T-helper 2 cell treated with Interferon-gamma antibody and Interleukin-4, amounts not matched to agents 100 ng/mL and 5 ng/mL, for 36 hours (primary cell): ENCODE measurements around the gene CAPS. TPM values are rescaled to one million over a fixed set of nuclear protein-coding genes. Genes with fewer than 3 reads are reported as not detected.

Source experiments
- intact Hi-C: fragments of 100-400 bp; cut with micrococcal nuclease; formaldehyde crosslinking; loops from one replicate; pipeline ENCODE4 v1.15.1; 2023
- total RNA-seq: library from RNA; stranded (reverse); gene quantifications from 2 replicates; pipeline ENCODE4 v1.2.3, GENCODE V29; 2022

The CAPS gene
- total RNA-seq, 1 donor from 2014 or later, result 12.9 TPM

GRCh38 chr19:5933391-5934068, 19.5 kb downstream of the CAPS start:
- intact Hi-C loops, result no loop called here

- intact Hi-C loops, result no loop called here
These were observed 20.0 kb downstream of the CAPS start for GRCh38 chr19:5934069-5934401.

- intact Hi-C loops, result no loop called here
These were observed 20.9 kb downstream of the CAPS start for GRCh38 chr19:5934774-5935472.

GRCh38 chr19:5935473-5936291, 21.6 kb downstream of the CAPS start:
- intact Hi-C loops, result no loop called here

- intact Hi-C loops, result no loop called here
These were observed 22.2 kb downstream of the CAPS start for GRCh38 chr19:5936292-5936592.

- intact Hi-C loops, result no loop called here
These were observed 23.5 kb downstream of the CAPS start for GRCh38 chr19:5937550-5937949.

- intact Hi-C loops, result no loop called here
These were observed 26.5 kb downstream of the CAPS start for GRCh38 chr19:5940260-5941208.

- intact Hi-C loops, result no loop called here
These were observed 27.6 kb downstream of the CAPS start for GRCh38 chr19:5941673-5942072.

GRCh38 chr19:5943045-5943444, 29.0 kb downstream of the CAPS start:
- intact Hi-C loops, result no loop called here

- intact Hi-C loops, result no loop called here
These were observed 29.6 kb downstream of the CAPS start for GRCh38 chr19:5943623-5944022.

GRCh38 chr19:5947435-5947834, 33.4 kb downstream of the CAPS start:
- intact Hi-C loops, result no loop called here

- intact Hi-C loops, result no loop called here
These were observed 34.9 kb downstream of the CAPS start for GRCh38 chr19:5948752-5949564.

- intact Hi-C loops, result loop anchor here (5.0 kb wide), 1 partner anchor 48 kb away; the partner anchor contains the start of genes NDUFA11 and VMAC
These were observed 35.8 kb downstream of the CAPS start for GRCh38 chr19:5949792-5950305.

- intact Hi-C loops, result loop anchor here (5.0 kb wide), 1 partner anchor 48 kb away; the partner anchor contains the start of genes NDUFA11 and VMAC
These were observed 36.7 kb downstream of the CAPS start for GRCh38 chr19:5950741-5951140.

- intact Hi-C loops, result loop anchor here (5.0 kb wide), 1 partner anchor 49 kb away; the partner anchor contains the start of genes NDUFA11 and VMAC
These were observed 37.3 kb downstream of the CAPS start for GRCh38 chr19:5951338-5951861.

GRCh38 chr19:5952193-5953029, 38.4 kb downstream of the CAPS start:
- intact Hi-C loops, result loop anchor here (5.0 kb wide), 1 partner anchor 50 kb away; the partner anchor contains the start of genes NDUFA11 and VMAC

- intact Hi-C loops, result loop anchor here (5.0 kb wide), 1 partner anchor 51 kb away; the partner anchor contains the start of genes NDUFA11 and VMAC
These were observed 39.1 kb downstream of the CAPS start for GRCh38 chr19:5953030-5953589.

- intact Hi-C loops, result loop anchor here (5.0 kb wide), 1 partner anchor 51 kb away; the partner anchor contains the start of genes NDUFA11 and VMAC
These were observed 39.7 kb downstream of the CAPS start for GRCh38 chr19:5953680-5954213.
